Activated naive CD4-positive, alpha-beta T cell (primary cell): ENCODE data around the gene ELOVL5.

Experiments
- DNase-seq, 4 experiments: peaks; one replicate each; lab custom pipeline; 2025; lab: John Stamatoyannopoulos, UW

The ELOVL5 gene

GRCh38 chr6:53273370-53273769 is 75.4 kb downstream of the ELOVL5 start:
- DNase-seq: no peak

GRCh38 chr6:53269827-53270226 is 78.9 kb downstream of the ELOVL5 start:
- no peak for DNase-seq

GRCh38 chr6:53268858-53269608 is 79.7 kb downstream of the ELOVL5 start:
- DNase-seq: no peak

GRCh38 chr6:53266553-53267090 is 82.1 kb downstream of the ELOVL5 start:
- DNase-seq: no peak

GRCh38 chr6:53264915-53265607 is 83.7 kb downstream of the ELOVL5 start:
- no peak for DNase-seq

GRCh38 chr6:53264337-53264736 is 84.4 kb downstream of the ELOVL5 start:
- no peak for DNase-seq

GRCh38 chr6:53263917-53264316 is 84.8 kb downstream of the ELOVL5 start:
- DNase-seq: no peak

GRCh38 chr6:53259860-53260580 is 88.7 kb downstream of the ELOVL5 start:
- DNase-seq: no peak

GRCh38 chr6:53258774-53259155 is 90.0 kb downstream of the ELOVL5 start:
- DNase-seq: no peak

GRCh38 chr6:53258076-53258773 is 90.5 kb downstream of the ELOVL5 start:
- DNase-seq: no peak

- no peak for DNase-seq
Observed at GRCh38 chr6:53257533-53257932, 91.2 kb downstream of the ELOVL5 start.

GRCh38 chr6:53257001-53257400 is 91.7 kb downstream of the ELOVL5 start:
- no peak for DNase-seq

- DNase-seq: no peak
Observed at GRCh38 chr6:53252177-53252692, 96.5 kb downstream of the ELOVL5 start.

- DNase-seq: no peak
Observed at GRCh38 chr6:53251033-53251672, 97.6 kb downstream of the ELOVL5 start.

GRCh38 chr6:53250176-53251032 is 98.3 kb downstream of the ELOVL5 start:
- no peak for DNase-seq

- DNase-seq: no peak
Observed at GRCh38 chr6:53246924-53247323, 101.8 kb downstream of the ELOVL5 start.

- no peak for DNase-seq
Observed at GRCh38 chr6:53244958-53245357, 103.8 kb downstream of the ELOVL5 start.

- no peak for DNase-seq
Observed at GRCh38 chr6:53244399-53244931, 104.3 kb downstream of the ELOVL5 start.

GRCh38 chr6:53241938-53242337 is 106.8 kb downstream of the ELOVL5 start:
- DNase-seq: no peak

GRCh38 chr6:53240761-53241160 is 108.0 kb downstream of the ELOVL5 start:
- DNase-seq: no peak
